ENCODE results near the gene GYS1.
A peak's percentile ranks its signal among the peaks of the same experiment; 100 is the strongest.

The GYS1 gene

DNA sequence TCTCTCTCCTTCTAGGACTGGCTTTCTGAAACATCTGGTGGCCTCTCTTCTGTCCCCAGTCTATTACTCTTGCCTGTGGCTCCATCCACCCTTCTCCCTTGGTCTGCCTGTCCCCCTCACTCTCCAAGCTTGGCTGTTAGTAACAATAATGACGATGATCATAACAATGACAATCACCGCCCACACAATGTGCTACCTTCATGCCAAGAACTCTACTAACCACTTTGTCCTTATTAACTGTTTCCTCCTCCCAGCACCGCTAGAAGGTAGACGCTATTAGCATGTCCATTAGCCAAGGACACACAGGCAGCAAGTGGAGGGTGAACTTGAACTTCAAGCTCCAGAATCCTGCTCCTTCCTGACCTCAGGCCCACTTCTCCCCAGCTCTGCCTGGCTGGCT lies 2.7 kb downstream of the GYS1 start:
- no peak for DNase-seq (ENCODE audit: low read depth in 2 of 2, low spot score in 1 of 2)

GRCh38 chr19:48989701-48990291 lies 3.3 kb downstream of the GYS1 start:
- DNase-seq (ENCODE audit: low read depth in 2 of 2, low spot score in 1 of 2), result no peak

GRCh38 chr19:48988860-48989259 lies 4.2 kb downstream of the GYS1 start:
- no peak for DNase-seq (ENCODE audit: low read depth in 2 of 2, low spot score in 1 of 2)

DNA sequence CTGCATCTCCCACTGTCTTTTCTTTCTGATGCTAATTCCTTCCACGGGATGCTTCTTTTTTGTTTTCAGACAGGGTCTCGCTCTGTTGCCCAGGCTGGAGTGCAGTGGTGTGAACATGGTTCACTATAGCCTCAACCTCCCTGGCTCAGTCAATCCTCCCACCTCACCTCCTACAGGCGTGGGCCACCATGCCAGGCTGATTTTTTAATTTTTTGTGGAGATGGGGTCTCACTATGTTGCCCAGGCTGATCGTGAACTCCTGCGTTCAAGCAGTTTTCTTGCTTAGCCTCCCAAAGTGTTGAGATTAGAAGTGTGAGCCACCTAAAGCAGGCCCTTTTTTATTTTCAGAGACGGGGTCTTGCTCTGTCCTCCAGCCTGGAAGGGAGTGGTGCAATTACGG lies 4.8 kb downstream of the GYS1 start:
- no peak for DNase-seq (ENCODE audit: low read depth in 2 of 2, low spot score in 1 of 2)

- no peak for DNase-seq (ENCODE audit: low read depth in 2 of 2, low spot score in 1 of 2)
These were observed 5.8 kb downstream of the GYS1 start for GRCh38 chr19:48987323-48987722.

DNA sequence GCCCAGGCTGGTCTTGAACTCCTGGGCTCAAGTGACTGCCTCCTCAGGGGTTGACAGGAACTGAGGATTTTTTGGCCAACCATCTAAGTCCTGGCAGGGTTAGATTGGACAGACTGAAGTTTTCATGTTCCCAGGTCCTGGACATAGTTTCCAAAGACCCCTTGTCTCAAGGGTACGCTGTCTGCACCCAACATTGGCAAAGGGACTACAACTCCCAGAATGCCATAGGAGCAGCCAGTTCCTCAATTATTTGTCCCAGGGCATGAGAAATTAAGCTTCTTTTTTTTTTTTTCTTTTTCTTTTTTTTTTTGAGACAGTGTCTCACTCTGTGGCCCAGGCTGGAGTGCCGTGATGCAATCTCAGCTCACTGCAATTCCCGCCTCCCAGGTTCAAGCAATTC lies 6.9 kb downstream of the GYS1 start:
- DNase-seq (ENCODE audit: low read depth in 2 of 2, low spot score in 1 of 2), result no peak

- no peak for DNase-seq (ENCODE audit: low read depth in 2 of 2, low spot score in 1 of 2)
These were observed 7.4 kb downstream of the GYS1 start for GRCh38 chr19:48985711-48986110.

DNA sequence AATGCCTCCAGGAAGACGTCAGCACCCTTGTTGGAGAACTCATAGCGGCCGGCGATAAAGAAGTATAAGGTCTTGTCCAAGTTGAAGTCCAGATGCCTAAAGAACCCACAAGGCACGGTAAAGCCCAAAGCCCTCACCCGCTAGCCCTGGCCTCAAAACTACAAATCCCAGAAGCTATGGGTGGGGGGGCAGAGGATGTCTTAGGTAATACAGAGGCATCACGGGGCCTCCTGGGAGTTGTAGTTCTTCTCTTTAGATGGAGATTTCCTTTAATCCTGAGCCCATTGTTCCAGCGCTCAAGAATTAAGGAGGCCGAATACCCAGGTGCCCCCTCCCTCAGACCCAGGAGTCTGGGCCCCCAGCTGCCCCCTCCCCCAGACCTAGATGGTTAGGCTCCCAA lies 10.8 kb downstream of the GYS1 start:
- no peak for DNase-seq (ENCODE audit: low read depth in 2 of 2, low spot score in 1 of 2)

- no peak for DNase-seq (ENCODE audit: low read depth in 2 of 2, low spot score in 1 of 2)
These were observed 16.0 kb downstream of the GYS1 start for GRCh38 chr19:48977061-48977460.

- DNase-seq (ENCODE audit: low read depth in 2 of 2, low spot score in 1 of 2), result no peak
These were observed 16.9 kb downstream of the GYS1 start for GRCh38 chr19:48975947-48976847.

GRCh38 chr19:48970923-48971395 lies 22.1 kb downstream of the GYS1 start:
- DNase-seq (ENCODE audit: low read depth in 2 of 2, low spot score in 1 of 2), result peak; percentile 61 to 77

DNA sequence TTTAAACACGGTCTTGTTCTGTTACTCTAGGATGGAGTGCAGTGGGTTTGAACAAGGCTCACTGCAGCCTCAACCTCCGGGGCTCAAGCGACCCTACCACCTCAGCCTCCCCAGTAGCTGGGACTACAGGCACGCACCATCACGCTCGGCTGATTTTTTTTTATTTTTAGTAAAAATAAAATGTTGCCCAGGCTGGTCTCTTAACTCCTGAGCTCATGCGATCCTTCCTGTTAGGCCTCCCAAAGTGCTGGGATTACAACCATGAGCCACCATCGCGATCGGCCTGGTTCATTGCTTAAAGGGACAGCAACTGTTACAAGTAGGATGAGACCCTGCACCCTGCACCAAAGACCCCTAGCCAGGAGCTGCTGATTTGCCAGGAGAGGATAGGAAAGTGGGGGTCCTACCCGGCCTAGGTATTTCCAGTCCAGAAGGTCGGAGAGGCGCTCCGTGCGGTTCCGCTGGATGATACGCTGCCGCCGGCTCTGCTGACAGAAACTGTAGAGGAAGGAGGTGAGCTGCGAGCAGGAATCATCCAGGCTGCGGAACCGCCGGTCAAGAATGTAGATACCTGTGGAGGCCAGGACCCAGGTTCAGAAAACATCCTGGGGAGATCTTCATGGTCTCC lies 22.9 kb downstream of the GYS1 start:
- no peak for DNase-seq (ENCODE audit: low read depth in 2 of 2, low spot score in 1 of 2)

GRCh38 chr19:48969276-48970138 lies 23.6 kb downstream of the GYS1 start:
- DNase-seq (ENCODE audit: low read depth in 2 of 2, low spot score in 1 of 2), result no peak

DNA sequence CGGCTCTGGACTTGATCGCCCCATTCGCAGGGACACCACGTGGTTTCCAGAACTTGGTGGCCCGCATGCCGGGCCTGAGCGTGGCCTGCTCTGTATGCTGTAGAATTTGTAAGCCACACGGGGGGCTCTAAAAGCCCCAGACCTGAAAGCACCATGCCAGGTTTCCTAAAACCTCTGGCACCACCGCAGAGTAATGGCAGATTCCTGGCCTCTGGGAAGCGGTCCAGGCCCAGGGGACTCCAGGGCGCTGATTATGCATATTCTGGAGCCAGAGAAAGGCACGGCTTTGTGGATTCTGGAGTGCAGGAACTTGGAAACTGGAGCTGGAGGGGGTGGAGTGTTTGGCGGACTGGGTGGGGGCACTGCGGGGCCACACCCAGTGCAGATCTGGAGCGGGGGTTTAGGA lies 24.3 kb downstream of the GYS1 start:
- DNase-seq (ENCODE audit: low read depth in 2 of 2, low spot score in 1 of 2), result no peak

DNA sequence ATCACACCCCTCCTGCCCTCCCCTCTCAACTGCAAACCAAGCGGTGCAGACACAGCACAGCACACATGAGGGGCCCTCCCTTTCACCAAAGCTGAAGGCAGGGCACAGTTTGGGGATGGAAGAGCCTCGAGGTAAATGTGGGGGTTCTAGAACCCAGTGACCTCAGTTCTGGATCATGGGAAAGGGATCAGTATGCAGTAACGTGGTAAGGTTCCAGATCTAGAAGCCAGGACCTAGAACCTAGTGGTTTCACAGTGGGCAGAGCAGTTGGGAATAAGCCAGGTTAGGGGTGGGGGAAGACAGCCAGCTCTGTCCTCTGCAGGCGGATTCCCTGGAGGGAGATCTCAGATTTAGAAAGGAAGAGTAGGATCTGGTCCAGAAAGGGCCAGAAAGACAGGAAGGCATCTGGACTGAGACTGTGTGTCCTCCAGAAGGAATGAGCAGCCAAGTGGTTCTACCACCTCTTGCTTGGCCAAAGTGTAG lies 24.9 kb downstream of the GYS1 start:
- DNase-seq (ENCODE audit: low read depth in 2 of 2, low spot score in 1 of 2), result no peak

DNA sequence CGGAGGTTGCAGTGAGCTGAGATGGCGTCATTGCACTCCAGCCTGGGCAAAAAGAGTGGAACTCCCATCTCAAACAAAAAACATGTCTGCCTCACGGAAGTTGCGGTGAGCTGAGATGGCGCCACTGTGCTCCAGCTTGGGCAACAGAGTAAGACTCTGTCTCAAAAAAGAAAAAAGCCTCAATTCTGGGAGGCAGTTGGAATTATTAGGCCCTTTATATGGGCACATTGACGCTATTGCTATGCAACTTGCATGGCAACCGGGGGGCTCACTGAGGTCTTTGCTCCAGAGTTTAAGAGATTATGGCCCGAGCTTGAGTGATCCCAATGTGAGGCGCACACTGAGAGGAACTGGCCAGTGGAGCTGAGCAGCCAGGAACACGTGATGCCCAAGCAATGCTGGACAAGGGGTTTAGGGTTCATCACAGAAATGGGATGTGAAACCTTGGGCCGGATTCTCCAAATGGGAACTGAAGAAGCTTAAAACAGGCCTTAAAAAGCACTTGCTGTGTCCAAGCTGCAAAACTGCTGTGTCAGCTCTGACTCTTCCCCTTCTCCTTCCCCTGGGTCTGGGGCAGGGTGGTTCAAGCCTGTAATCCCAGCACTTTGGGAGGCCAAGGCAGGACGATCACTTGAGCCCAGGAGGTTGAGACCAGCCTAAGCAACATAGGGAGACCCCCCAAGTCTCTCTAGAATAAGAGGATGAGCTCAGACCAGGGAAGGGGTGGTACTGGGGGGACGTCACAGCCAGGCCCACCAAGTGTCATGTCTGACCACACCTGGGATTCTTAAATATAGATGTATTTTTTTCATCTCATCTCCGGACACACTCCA lies 25.5 kb downstream of the GYS1 start:
- DNase-seq (ENCODE audit: low read depth in 2 of 2, low spot score in 1 of 2), result no peak

- DNase-seq (ENCODE audit: low read depth in 2 of 2, low spot score in 1 of 2), result no peak
These were observed 26.4 kb downstream of the GYS1 start for GRCh38 chr19:48966541-48967345.

GRCh38 chr19:48965806-48966540 lies 27.1 kb downstream of the GYS1 start:
- DNase-seq (ENCODE audit: low read depth in 2 of 2, low spot score in 1 of 2), result peak; percentile 77 to 78

All from stimulated activated CD8-positive, alpha-beta memory T cell treated with anti-CD3 and anti-CD28 coated beads, Interleukin-4, amount 100 ng/mL, for 4 hours (primary cell).